K562 (cell line): ENCODE results near the gene STX3. TPM values are rescaled to one million over a fixed set of nuclear protein-coding genes. Genes with fewer than 3 reads are reported as not detected.

Experiments used
- CEBPG ChIP-seq, 3 experiments: fragments of 200-800 bp in 1 of 3; sonication (Bioruptor generic) in 1 of 3; sonication (generic) in 1 of 3; formaldehyde crosslinking in 1 of 3; IDR thresholded peaks in 2 of 3; conservative IDR thresholded peaks in 1 of 3; 2 replicates each; pipeline versions ENCODE4 v1.6.1 to v1.8.0; 2016 to 2022; ENCODE audit warnings: missing compliant biosample characterization in 2 of 3, missing genetic modification characterization in 2 of 3, mild to moderate bottlenecking in 1 of 3, missing genetic modification reagents in 1 of 3
- EP300 ChIP-seq: IDR thresholded peaks from 2 replicates; pipeline ENCODE4 v1.6.1; 2012; ENCODE audit warnings: low read length, improper control_type of control experiment
- HOXB6 ChIP-seq: fragments of 250-450 bp; sonication (Bioruptor Pico); IDR thresholded peaks from 2 replicates; pipeline ENCODE4 v1.5.1; 2022; ENCODE audit warnings: mild to moderate bottlenecking, borderline replicate concordance
- MAFF ChIP-seq: IDR thresholded peaks from 2 replicates; pipeline ENCODE4 v1.6.1; 2012; ENCODE audit warnings: low read length, improper control_type of control experiment
- NFE2 ChIP-seq: IDR thresholded peaks from 2 replicates; pipeline ENCODE4 v1.6.1; 2014; ENCODE audit warnings: antibody characterized with exemption, low read depth
- POLR2AphosphoS2 ChIP-seq: IDR thresholded peaks from 2 replicates; pipeline ENCODE4 v1.6.1; 2012; ENCODE audit warnings: low read length, improper control_type of control experiment
- SMARCE1 ChIP-seq: fragments of 450-650 bp; IDR thresholded peaks from 2 replicates; pipeline ENCODE4 v1.7.1; 2016; ENCODE audit warnings: mild to moderate bottlenecking
- ZC3H11A ChIP-seq: IDR thresholded peaks from 2 replicates; pipeline ENCODE4 v1.6.1; 2012; ENCODE audit warnings: low read depth, low read length, improper control_type of control experiment
- ZEB2 ChIP-seq: fragments of 450-650 bp; IDR thresholded peaks from 2 replicates; pipeline ENCODE4 v1.6.1; 2016
- ZNF583 ChIP-seq: fragments of 250-450 bp; sonication (Bioruptor Pico); IDR thresholded peaks from 2 replicates; pipeline ENCODE4 v1.4.0; 2020
- polyA plus RNA-seq, 8 experiments: library from polyadenylated mRNA; depleted of rRNA in 4 of 8; stranded (reverse) in 5 of 8; unstranded in 3 of 8; fragments of >200 nt; fragmentation: Nextera tagmentation in 2 of 8; fragmentation: Illumina TruSeq in 1 of 8; extraction: Ambion mirVana in 2 of 8; extraction: Trizol in 1 of 8; gene quantifications; 2 replicates each; pipeline versions ENCODE4 v1.2.1 to v1.2.3, GENCODE V29; 2011 to 2014; ENCODE audit warnings: inconsistent platforms in 1 of 8, missing spikeins in 1 of 8
- total RNA-seq, 7 experiments: library from RNA; depleted of rRNA in 6 of 7; stranded (reverse); fragments of >200 nt in 6 of 7; fragmentation: Illumina TruSeq in 2 of 7; extraction: Trizol in 2 of 7; gene quantifications; 2 replicates each; pipeline versions ENCODE4 v1.2.1 to v1.2.3, GENCODE V29; 2011 to 2021; ENCODE audit warnings: low replicate concordance in 1 of 7
- TF ChIP-seq, protein P1 (sequence below): fragments of 450-650 bp; formaldehyde crosslinking; IDR thresholded peaks from 2 replicates; pipeline ENCODE4 v1.4.0; 2020; ENCODE audit warnings: mild to moderate bottlenecking, moderate library complexity
- TF ChIP-seq, protein P2 (sequence below): fragments of 450-650 bp; formaldehyde crosslinking; IDR thresholded peaks from 2 replicates; pipeline ENCODE4 v1.4.0; 2022; ENCODE audit warnings: missing genetic modification characterization
- TF ChIP-seq, protein P3 (sequence below), 3 experiments: IDR thresholded peaks in 2 of 3; conservative IDR thresholded peaks in 1 of 3; 2 replicates each; pipeline ENCODE4 v1.5.1; 2011 to 2012; ENCODE audit warnings: low read length in 3 of 3, mild to moderate bottlenecking in 3 of 3, control low read depth in 2 of 3, improper control_type of control experiment in 1 of 3, inconsistent platforms in 1 of 3, low read depth in 1 of 3, mixed read lengths in 1 of 3, moderate library complexity in 1 of 3; ENCODE audit not compliant: insufficient read depth in 2 of 3
- TF ChIP-seq, protein P4 (sequence below): fragments of 450-650 bp; IDR thresholded peaks from one replicate; pipeline ENCODE4 v1.6.1; 2018; ENCODE audit warnings: mild to moderate bottlenecking, moderate library complexity; ENCODE audit not compliant: partially characterized antibody
- TF ChIP-seq, protein P5 (sequence below), 2 experiments: IDR thresholded peaks in 1 of 2; conservative IDR thresholded peaks in 1 of 2; 2 replicates each; pipeline ENCODE4 v1.6.1; 2016; ENCODE audit warnings: low read depth in 2 of 2, mild to moderate bottlenecking in 1 of 2, missing compliant biosample characterization in 1 of 2, missing genetic modification characterization in 1 of 2, moderate library complexity in 1 of 2

Gene STX3
- total and polyA plus RNA-seq, 9 of the 15 experiments (the other 6 are each of a cell fraction or from before 2014, with no cell fraction given): 12.0 to 91.6 (median 48.7) TPM

DNA sequence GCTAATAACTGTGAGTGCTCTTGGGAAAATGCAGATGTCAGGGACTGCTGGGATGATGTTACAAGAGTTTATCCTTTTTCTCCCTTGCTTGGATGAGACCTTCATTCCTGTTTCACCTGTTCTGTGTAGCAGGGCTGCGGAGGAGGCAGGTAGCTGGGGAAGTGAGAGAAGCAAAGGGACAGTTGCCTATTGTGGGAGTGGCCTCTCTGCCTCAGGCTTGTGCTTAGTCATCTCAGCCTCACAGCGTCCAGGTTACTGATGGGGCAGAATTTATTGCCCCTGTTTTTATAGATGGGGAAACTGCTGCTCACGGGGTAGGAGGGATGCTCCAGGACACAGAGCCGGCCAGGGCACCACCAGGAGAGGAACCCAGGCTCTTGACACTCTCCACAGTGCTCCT is 1.7 kb downstream of the STX3 start (continued):
- 0 out of 2 replicates have a peak, but pooled peaks have one; percentile 21 for TF ChIP-seq SMARCE1
- no peak for TF ChIP-seq CEBPG (CRISPR knock-in tag; IDR thresholded peaks at IDR 0.05)
- TF ChIP-seq CEBPG (tag; conservative IDR thresholded peaks at IDR 0.05 in 1 of 2, IDR thresholded peaks at IDR 0.05 in 1 of 2): no peak
- TF ChIP-seq, protein P1, sequence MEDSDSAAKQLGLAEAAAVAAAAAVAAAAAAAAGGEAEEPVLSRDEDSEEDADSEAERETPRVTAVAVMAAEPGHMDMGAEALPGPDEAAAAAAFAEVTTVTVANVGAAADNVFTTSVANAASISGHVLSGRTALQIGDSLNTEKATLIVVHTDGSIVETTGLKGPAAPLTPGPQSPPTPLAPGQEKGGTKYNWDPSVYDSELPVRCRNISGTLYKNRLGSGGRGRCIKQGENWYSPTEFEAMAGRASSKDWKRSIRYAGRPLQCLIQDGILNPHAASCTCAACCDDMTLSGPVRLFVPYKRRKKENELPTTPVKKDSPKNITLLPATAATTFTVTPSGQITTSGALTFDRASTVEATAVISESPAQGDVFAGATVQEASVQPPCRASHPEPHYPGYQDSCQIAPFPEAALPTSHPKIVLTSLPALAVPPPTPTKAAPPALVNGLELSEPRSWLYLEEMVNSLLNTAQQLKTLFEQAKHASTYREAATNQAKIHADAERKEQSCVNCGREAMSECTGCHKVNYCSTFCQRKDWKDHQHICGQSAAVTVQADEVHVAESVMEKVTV (CRISPR knock-in tag): no peak
- TF ChIP-seq, protein P2, sequence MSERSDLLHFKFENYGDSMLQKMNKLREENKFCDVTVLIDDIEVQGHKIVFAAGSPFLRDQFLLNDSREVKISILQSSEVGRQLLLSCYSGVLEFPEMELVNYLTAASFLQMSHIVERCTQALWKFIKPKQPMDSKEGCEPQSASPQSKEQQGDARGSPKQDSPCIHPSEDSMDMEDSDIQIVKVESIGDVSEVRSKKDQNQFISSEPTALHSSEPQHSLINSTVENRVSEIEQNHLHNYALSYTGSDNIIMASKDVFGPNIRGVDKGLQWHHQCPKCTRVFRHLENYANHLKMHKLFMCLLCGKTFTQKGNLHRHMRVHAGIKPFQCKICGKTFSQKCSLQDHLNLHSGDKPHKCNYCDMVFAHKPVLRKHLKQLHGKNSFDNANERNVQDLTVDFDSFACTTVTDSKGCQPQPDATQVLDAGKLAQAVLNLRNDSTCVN (CRISPR knock-in tag): no peak
- no peak for TF ChIP-seq ZC3H11A
- TF ChIP-seq, protein P3, sequence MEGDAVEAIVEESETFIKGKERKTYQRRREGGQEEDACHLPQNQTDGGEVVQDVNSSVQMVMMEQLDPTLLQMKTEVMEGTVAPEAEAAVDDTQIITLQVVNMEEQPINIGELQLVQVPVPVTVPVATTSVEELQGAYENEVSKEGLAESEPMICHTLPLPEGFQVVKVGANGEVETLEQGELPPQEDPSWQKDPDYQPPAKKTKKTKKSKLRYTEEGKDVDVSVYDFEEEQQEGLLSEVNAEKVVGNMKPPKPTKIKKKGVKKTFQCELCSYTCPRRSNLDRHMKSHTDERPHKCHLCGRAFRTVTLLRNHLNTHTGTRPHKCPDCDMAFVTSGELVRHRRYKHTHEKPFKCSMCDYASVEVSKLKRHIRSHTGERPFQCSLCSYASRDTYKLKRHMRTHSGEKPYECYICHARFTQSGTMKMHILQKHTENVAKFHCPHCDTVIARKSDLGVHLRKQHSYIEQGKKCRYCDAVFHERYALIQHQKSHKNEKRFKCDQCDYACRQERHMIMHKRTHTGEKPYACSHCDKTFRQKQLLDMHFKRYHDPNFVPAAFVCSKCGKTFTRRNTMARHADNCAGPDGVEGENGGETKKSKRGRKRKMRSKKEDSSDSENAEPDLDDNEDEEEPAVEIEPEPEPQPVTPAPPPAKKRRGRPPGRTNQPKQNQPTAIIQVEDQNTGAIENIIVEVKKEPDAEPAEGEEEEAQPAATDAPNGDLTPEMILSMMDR (IDR thresholded peaks at IDR 0.05 in 2 of 3, conservative IDR thresholded peaks at IDR 0.05 in 1 of 3; ENCODE audit: insufficient read depth in 2 of 3, low read depth in 1 of 3, low read length in 3 of 3): no peak
- TF ChIP-seq HOXB6 (CRISPR knock-in tag): no peak
- peak; percentile 80 for TF ChIP-seq MAFF
- TF ChIP-seq, protein P4, sequence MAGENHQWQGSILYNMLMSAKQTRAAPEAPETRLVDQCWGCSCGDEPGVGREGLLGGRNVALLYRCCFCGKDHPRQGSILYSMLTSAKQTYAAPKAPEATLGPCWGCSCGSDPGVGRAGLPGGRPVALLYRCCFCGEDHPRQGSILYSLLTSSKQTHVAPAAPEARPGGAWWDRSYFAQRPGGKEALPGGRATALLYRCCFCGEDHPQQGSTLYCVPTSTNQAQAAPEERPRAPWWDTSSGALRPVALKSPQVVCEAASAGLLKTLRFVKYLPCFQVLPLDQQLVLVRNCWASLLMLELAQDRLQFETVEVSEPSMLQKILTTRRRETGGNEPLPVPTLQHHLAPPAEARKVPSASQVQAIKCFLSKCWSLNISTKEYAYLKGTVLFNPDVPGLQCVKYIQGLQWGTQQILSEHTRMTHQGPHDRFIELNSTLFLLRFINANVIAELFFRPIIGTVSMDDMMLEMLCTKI: no peak
- TF ChIP-seq POLR2AphosphoS2: no peak
- peak; percentile 32; the same call in 1 of the 2 replicates for TF ChIP-seq EP300
- peak; percentile 66 for TF ChIP-seq ZEB2
- TF ChIP-seq NFE2: peak; percentile 96
- TF ChIP-seq, protein P5, sequence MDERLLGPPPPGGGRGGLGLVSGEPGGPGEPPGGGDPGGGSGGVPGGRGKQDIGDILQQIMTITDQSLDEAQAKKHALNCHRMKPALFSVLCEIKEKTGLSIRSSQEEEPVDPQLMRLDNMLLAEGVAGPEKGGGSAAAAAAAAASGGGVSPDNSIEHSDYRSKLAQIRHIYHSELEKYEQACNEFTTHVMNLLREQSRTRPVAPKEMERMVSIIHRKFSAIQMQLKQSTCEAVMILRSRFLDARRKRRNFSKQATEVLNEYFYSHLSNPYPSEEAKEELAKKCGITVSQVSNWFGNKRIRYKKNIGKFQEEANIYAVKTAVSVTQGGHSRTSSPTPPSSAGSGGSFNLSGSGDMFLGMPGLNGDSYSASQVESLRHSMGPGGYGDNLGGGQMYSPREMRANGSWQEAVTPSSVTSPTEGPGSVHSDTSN (CRISPR knock-in tag; IDR thresholded peaks at IDR 0.05; ENCODE audit: low read depth): no peak
- TF ChIP-seq, protein P5 (tag; conservative IDR thresholded peaks at IDR 0.05; ENCODE audit: low read depth): peak; percentile 78
- no peak for TF ChIP-seq ZNF583 (CRISPR knock-in tag)
